Activated naive CD8-positive, alpha-beta T cell (primary cell): ENCODE data around the gene RABL3.
"Not testable (repeated sequence)": the region's sequence is repeated elsewhere in the genome, so short reads cannot be mapped to it uniquely, and the experiment has no call there.

Experiments
- H3K27ac Mint-ChIP-seq: one replicate; pipeline ENCODE4 v1.8.0; 2021; ENCODE audit warnings: mixed read lengths
- H3K27me3 Mint-ChIP-seq: one replicate; pipeline ENCODE4 v1.8.0; 2021; ENCODE audit warnings: mixed read lengths
- H3K36me3 Mint-ChIP-seq: one replicate; pipeline ENCODE4 v1.8.0; 2021; ENCODE audit warnings: mixed read lengths
- H3K4me1 Mint-ChIP-seq: one replicate; pipeline ENCODE4 v1.8.0; 2021; ENCODE audit warnings: low read depth, mixed read lengths
- H3K4me3 Mint-ChIP-seq: one replicate; pipeline ENCODE4 v1.8.0; 2021; ENCODE audit warnings: mild to moderate bottlenecking, mixed read lengths
- H3K9me3 Mint-ChIP-seq: one replicate; pipeline ENCODE4 v1.8.0; 2021; ENCODE audit warnings: low read depth, mixed read lengths

The RABL3 gene

GRCh38 chr3:120742198-120742848, at the start of gene RABL3, which contains the start of gene GTF2E1:
TSS of gene RABL3 (minus strand) at chr3:120742516. CDS start at chr3:120742507, 9 bp downstream.
TSS of gene GTF2E1 (plus strand) at chr3:120742744. CDS start at chr3:120750553, 7,809 bp downstream.
- peaks cover 5% of the 10 kb centered on the region for H3K36me3 Mint-ChIP-seq
- peak within 1 kb of the TSS; percentile 92 for H3K4me3 Mint-ChIP-seq
- H3K27ac Mint-ChIP-seq, result peak within 1 kb of the TSS; percentile 97
- H3K27me3 Mint-ChIP-seq, result no peaks in the 10 kb centered on the region
- peaks cover 41% of the 10 kb centered on the region for H3K4me1 Mint-ChIP-seq
- no peaks in the 10 kb centered on the region for H3K9me3 Mint-ChIP-seq

DNA sequence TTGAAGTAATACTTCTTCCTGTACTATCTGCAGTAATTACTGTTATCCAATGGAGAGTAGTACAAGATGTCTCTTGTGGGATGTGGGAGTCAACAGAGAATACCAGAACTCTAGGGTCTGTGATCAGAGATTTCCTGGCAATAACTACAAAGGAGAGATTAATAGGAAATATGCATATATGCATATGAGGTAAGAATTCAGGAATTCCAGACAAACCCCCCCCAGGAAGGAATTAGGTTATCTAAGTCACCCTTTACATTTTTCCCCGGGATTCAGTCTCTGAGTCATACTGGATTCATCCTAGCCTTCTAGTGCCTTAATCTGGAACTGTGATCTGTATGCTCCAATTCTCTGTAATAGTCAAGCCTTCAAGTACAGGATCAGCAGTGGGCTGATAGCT, 49.6 kb upstream of the RABL3 start:
- H3K27ac Mint-ChIP-seq, result no peak overlapping the region
- no peaks in the 10 kb centered on the region for H3K9me3 Mint-ChIP-seq
- H3K4me1 Mint-ChIP-seq, result peaks cover 16% of the 10 kb centered on the region
- H3K4me3 Mint-ChIP-seq, result no peak overlapping the region
- no peaks in the 10 kb centered on the region for H3K27me3 Mint-ChIP-seq
- no peaks in the 10 kb centered on the region for H3K36me3 Mint-ChIP-seq

- Mint-ChIP-seq H3K4me1 (peaks cover 16% of the 10 kb centered on the region), H3K27me3 (no peaks in the 10 kb centered on the region), H3K36me3 (no peaks in the 10 kb centered on the region), H3K27ac (no peak overlapping the region), H3K4me3 (no peak overlapping the region), H3K9me3 (no peaks in the 10 kb centered on the region)
These were observed 48.7 kb upstream of the RABL3 start for GRCh38 chr3:120791010-120791409.

DNA sequence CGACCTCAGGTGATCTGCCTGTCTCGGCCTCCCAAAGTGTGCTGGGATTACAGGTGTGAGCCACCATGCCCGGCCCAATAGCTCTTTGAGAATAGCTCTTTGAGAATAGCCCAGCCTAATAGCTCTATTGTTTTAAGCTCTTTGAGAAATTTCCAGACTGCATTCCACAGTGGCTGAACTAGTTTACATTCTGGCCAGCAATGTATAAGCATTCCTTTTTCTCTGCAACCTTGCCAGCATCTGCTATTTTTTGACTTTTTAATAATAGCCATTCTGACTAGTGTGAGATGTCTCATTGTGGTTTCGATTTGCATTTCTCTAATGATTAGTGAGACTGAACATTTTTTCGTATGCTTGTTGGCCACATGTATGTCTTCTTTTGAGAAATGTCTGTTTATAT, 43.5 kb upstream of the RABL3 start:
- H3K9me3 Mint-ChIP-seq, H3K27me3 Mint-ChIP-seq, H3K4me1 Mint-ChIP-seq, H3K27ac Mint-ChIP-seq, H3K4me3 Mint-ChIP-seq: not testable (repeated sequence)
- H3K36me3 Mint-ChIP-seq, result peaks cover 11% of the 10 kb centered on the region

DNA sequence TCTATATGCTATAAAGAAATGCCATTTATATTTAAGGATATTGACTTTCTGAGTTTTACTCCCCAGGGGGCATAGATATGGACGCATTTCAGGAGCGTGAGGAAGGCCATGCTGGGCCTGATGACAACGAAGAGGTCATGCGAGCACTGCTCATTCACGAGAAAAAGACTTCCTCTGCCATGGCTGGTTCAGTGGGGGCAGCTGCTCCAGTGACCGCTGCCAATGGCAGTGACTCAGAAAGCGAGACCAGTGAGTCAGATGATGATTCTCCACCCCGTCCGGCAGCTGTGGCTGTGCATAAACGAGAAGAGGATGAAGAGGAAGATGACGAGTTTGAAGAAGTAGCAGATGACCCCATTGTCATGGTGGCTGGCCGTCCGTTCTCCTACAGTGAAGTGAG, 38.7 kb upstream of the RABL3 start:
- peaks cover 19% of the 10 kb centered on the region for H3K36me3 Mint-ChIP-seq

DNA sequence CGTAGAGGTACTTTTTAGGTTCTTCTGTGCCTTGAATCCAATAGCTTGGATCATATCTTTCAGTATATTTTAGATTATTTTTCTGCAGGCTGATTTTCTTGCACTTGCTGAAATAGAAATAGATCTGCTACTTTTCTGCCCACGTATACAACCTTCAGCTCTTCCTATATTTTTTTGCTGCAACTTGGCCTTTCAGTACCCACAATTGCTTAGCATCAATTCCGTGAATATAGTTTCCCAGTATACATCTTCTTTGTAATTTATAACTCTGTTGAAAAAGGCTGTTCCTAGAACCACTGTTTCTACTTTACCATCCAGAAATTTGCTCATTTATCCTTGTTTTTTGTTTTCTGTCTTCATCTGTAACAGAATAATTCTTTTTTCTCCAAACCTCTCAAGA, 36.5 kb upstream of the RABL3 start:
- peaks cover 12% of the 10 kb centered on the region for H3K36me3 Mint-ChIP-seq
- H3K4me3 Mint-ChIP-seq, result no peak overlapping the region
- H3K9me3 Mint-ChIP-seq, result no peaks in the 10 kb centered on the region
- H3K4me1 Mint-ChIP-seq, result no peaks in the 10 kb centered on the region
- no peaks in the 10 kb centered on the region for H3K27me3 Mint-ChIP-seq
- no peak overlapping the region for H3K27ac Mint-ChIP-seq

More for the DNA sequence above, 38.7 kb upstream of the RABL3 start:
- Mint-ChIP-seq H3K27me3 (no peaks in the 10 kb centered on the region), H3K4me1 (no peaks in the 10 kb centered on the region), H3K4me3 (no peak overlapping the region), H3K27ac (no peak overlapping the region), H3K9me3 (no peaks in the 10 kb centered on the region)

DNA sequence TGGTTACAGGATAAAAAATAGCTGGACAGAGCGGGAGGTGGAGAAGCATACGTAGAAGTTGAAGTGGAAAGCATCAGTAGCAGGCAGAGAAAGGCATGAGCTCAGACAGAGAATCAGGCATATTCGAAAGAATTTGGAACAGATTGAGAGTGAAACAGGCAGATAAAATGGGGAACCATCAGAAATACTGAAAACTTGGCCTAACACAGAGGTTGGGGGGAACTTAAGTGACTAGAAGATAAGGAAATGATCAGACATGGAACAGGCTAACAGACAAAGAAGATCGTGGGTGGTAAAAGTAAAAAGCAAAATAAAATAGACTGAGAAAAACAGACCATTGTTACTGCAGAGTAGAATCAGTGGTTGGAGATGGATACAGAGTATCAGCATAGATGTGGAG, 33.1 kb upstream of the RABL3 start:
- Mint-ChIP-seq H3K36me3 (peaks cover 10% of the 10 kb centered on the region), H3K27me3 (no peaks in the 10 kb centered on the region), H3K4me3 (no peak overlapping the region), H3K4me1 (peaks cover 18% of the 10 kb centered on the region), H3K27ac (no peak overlapping the region), H3K9me3 (no peaks in the 10 kb centered on the region)

- peaks cover 21% of the 10 kb centered on the region for H3K4me1 Mint-ChIP-seq
- peaks cover 3% of the 10 kb centered on the region for H3K36me3 Mint-ChIP-seq
- H3K4me3 Mint-ChIP-seq, result no peak overlapping the region
- no peak overlapping the region for H3K27ac Mint-ChIP-seq
- no peaks in the 10 kb centered on the region for H3K9me3 Mint-ChIP-seq
- no peaks in the 10 kb centered on the region for H3K27me3 Mint-ChIP-seq
These were observed 31.6 kb upstream of the RABL3 start for GRCh38 chr3:120773932-120774331.

DNA sequence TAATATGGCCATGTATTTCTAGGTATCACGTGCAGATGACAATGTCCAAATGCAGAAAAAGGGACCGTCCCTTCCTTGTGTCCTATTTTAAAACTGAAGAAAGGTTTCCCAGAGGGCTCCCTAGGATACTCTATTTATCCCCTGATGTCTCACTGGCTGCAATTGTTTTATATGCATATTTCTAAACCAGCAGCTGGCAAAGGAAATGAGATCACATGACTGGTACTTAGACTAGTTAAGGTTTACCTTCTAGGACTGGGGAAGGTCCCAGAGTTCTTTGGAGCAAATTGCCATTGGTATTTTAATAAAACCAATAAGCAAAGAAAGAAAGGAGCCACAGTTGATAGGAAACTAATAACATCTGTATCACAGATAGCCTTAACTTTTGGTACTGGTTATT, 29.8 kb upstream of the RABL3 start:
- H3K27me3 Mint-ChIP-seq, result no peaks in the 10 kb centered on the region
- H3K4me3 Mint-ChIP-seq, result no peak overlapping the region
- H3K36me3 Mint-ChIP-seq, result peaks cover 3% of the 10 kb centered on the region
- no peak overlapping the region for H3K27ac Mint-ChIP-seq
- no peaks in the 10 kb centered on the region for H3K9me3 Mint-ChIP-seq
- H3K4me1 Mint-ChIP-seq, result peaks cover 27% of the 10 kb centered on the region

- H3K36me3 Mint-ChIP-seq, result peaks cover 3% of the 10 kb centered on the region
- no peaks in the 10 kb centered on the region for H3K27me3 Mint-ChIP-seq
- H3K27ac Mint-ChIP-seq, result no peak overlapping the region
- no peaks in the 10 kb centered on the region for H3K9me3 Mint-ChIP-seq
- H3K4me3 Mint-ChIP-seq, result no peak overlapping the region
- peaks cover 34% of the 10 kb centered on the region for H3K4me1 Mint-ChIP-seq
These were observed 28.6 kb upstream of the RABL3 start for GRCh38 chr3:120770891-120771290.

DNA sequence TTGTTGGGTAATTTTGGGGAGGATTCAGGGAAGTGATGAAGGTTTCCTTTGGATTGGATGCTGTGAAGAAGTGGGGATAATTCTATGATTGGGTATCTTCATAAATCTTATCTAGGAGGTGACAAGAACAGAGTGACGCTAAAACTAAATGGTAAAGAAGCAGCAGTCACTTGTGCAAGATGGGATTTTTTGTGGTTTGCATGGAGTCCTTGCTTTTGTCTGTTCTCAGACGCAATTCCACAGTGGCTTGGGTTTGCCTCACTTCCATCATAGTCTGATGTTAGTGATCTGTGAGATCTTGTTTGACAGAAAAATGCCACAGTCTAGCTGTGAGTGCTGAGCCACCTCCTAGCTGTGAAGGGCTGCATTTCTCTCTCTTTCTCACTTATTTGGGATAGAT, 27.1 kb upstream of the RABL3 start:
- Mint-ChIP-seq H3K4me3 (no peak overlapping the region), H3K9me3 (no peaks in the 10 kb centered on the region), H3K27me3 (no peaks in the 10 kb centered on the region), H3K27ac (no peak overlapping the region), H3K4me1 (peaks cover 44% of the 10 kb centered on the region), H3K36me3 (peaks cover 3% of the 10 kb centered on the region)

DNA sequence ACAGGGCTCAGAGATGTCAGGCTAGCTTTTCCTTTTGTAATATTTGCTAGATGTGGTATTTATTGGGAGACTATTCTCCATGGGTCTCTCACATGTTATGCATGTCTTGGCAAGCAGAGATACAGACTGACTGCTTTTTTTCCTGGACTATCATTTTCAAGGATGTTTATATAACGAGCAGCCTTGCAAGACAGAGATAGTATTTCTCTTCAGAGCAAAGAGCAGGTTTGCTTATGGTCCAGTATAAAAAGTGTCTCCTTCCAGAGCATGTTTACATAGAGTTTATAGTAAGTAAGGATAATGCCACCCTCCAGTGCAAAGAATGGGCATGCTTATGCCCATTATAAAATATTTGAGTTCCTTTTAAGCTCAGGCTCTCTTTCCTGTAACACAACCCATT, 24.8 kb upstream of the RABL3 start:
- Mint-ChIP-seq H3K4me3 (no peak overlapping the region), H3K36me3 (peaks cover 4% of the 10 kb centered on the region), H3K9me3 (no peaks in the 10 kb centered on the region), H3K27ac (no peak overlapping the region), H3K27me3 (no peaks in the 10 kb centered on the region), H3K4me1 (peaks cover 58% of the 10 kb centered on the region)

DNA sequence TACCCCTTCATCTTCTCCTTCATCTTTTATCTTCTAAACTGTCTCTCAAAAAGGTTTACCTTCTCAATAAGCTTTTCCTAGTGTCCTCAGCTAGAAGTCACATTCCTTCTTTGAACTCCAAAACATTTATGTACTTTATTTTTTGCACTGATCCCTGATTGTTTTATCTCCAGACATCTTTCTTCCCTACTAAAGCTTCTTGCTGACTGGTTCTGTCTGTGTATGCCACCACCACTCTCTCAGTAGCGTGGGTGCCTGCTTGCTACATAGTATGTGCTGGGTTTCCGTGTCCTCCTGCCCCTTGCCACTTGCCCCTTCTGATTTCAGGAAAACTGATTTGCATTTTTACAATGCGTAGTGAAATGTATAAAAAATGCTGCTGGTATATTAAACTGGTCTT, 24.3 kb upstream of the RABL3 start:
- Mint-ChIP-seq H3K4me1 (peaks cover 57% of the 10 kb centered on the region), H3K36me3 (peaks cover 6% of the 10 kb centered on the region), H3K27ac (no peak overlapping the region), H3K27me3 (no peaks in the 10 kb centered on the region), H3K4me3 (no peak overlapping the region), H3K9me3 (no peaks in the 10 kb centered on the region)

GRCh38 chr3:120765830-120766493, 23.6 kb upstream of the RABL3 start:
- peaks cover 3% of the 10 kb centered on the region for H3K36me3 Mint-ChIP-seq
- peaks cover 61% of the 10 kb centered on the region for H3K4me1 Mint-ChIP-seq
- H3K9me3 Mint-ChIP-seq, result no peaks in the 10 kb centered on the region
- H3K4me3 Mint-ChIP-seq, result no peak overlapping the region
- no peaks in the 10 kb centered on the region for H3K27me3 Mint-ChIP-seq
- H3K27ac Mint-ChIP-seq, result no peak overlapping the region

- H3K4me1 Mint-ChIP-seq, result peaks cover 73% of the 10 kb centered on the region
- H3K9me3 Mint-ChIP-seq, result no peaks in the 10 kb centered on the region
- no peak overlapping the region for H3K27ac Mint-ChIP-seq
- H3K36me3 Mint-ChIP-seq, result peaks cover 8% of the 10 kb centered on the region
- no peak overlapping the region for H3K4me3 Mint-ChIP-seq
- no peaks in the 10 kb centered on the region for H3K27me3 Mint-ChIP-seq
These were observed 21.9 kb upstream of the RABL3 start for GRCh38 chr3:120764206-120764605.

- H3K4me1 Mint-ChIP-seq, result peaks cover 77% of the 10 kb centered on the region
- H3K27ac Mint-ChIP-seq, result peak overlapping the region; percentile 8
- H3K9me3 Mint-ChIP-seq, result peaks cover 3% of the 10 kb centered on the region
- peaks cover 13% of the 10 kb centered on the region for H3K36me3 Mint-ChIP-seq
- H3K4me3 Mint-ChIP-seq, result no peak overlapping the region
- H3K27me3 Mint-ChIP-seq, result no peaks in the 10 kb centered on the region
These were observed 21.3 kb upstream of the RABL3 start for GRCh38 chr3:120763601-120764000.
